Measurements from ENCODE around the gene KIF1A.
"Not testable (repeated sequence)": the region's sequence is repeated elsewhere in the genome, so short reads cannot be mapped to it uniquely, and the experiment has no call there.

KIF1A gene

GRCh38 chr2:240782221-240782885, 37.7 kb downstream of the KIF1A start:
- no peak overlapping the region for H3K27ac Mint-ChIP-seq
- ATAC-seq, result peak; percentile 37
- DNase-seq, result no peak
- H3K9me3 Mint-ChIP-seq, result no peaks in the 10 kb centered on the region
- H3K4me1 Mint-ChIP-seq, result no peaks in the 10 kb centered on the region
- no peaks in the 10 kb centered on the region for H3K27me3 Mint-ChIP-seq
- no peak overlapping the region for H3K4me3 Mint-ChIP-seq

- no peaks in the 10 kb centered on the region for H3K27me3 Mint-ChIP-seq
- peak; percentile 6 for ATAC-seq
- H3K9me3 Mint-ChIP-seq, result no peaks in the 10 kb centered on the region
- no peak overlapping the region for H3K4me3 Mint-ChIP-seq
- no peak for DNase-seq
- H3K4me1 Mint-ChIP-seq, result no peaks in the 10 kb centered on the region
- H3K27ac Mint-ChIP-seq, result no peak overlapping the region
These were observed 38.4 kb downstream of the KIF1A start for GRCh38 chr2:240781471-240782220.

GRCh38 chr2:240780023-240780700, 39.9 kb downstream of the KIF1A start:
- H3K27me3 Mint-ChIP-seq, result no peaks in the 10 kb centered on the region
- H3K27ac Mint-ChIP-seq, result no peak overlapping the region
- ATAC-seq, result no peak
- no peaks in the 10 kb centered on the region for H3K9me3 Mint-ChIP-seq
- no peaks in the 10 kb centered on the region for H3K4me1 Mint-ChIP-seq
- DNase-seq, result no peak
- no peak overlapping the region for H3K4me3 Mint-ChIP-seq

GRCh38 chr2:240779250-240779832, 40.7 kb downstream of the KIF1A start:
- ATAC-seq, H3K27ac Mint-ChIP-seq, H3K4me3 Mint-ChIP-seq, H3K4me1 Mint-ChIP-seq, H3K9me3 Mint-ChIP-seq, DNase-seq, H3K27me3 Mint-ChIP-seq: not testable (repeated sequence)

- no peak for DNase-seq
- H3K4me1 Mint-ChIP-seq, result no peaks in the 10 kb centered on the region
- no peak overlapping the region for H3K4me3 Mint-ChIP-seq
- no peaks in the 10 kb centered on the region for H3K27me3 Mint-ChIP-seq
- no peak overlapping the region for H3K27ac Mint-ChIP-seq
- ATAC-seq, result no peak
- H3K9me3 Mint-ChIP-seq, result no peaks in the 10 kb centered on the region
These were observed 41.6 kb downstream of the KIF1A start for GRCh38 chr2:240778426-240778825.

GRCh38 chr2:240777456-240778212, 42.4 kb downstream of the KIF1A start:
- H3K4me1 Mint-ChIP-seq, result no peaks in the 10 kb centered on the region
- no peak for DNase-seq
- no peaks in the 10 kb centered on the region for H3K9me3 Mint-ChIP-seq
- H3K4me3 Mint-ChIP-seq, result no peak overlapping the region
- no peak overlapping the region for H3K27ac Mint-ChIP-seq
- no peak for ATAC-seq
- no peaks in the 10 kb centered on the region for H3K27me3 Mint-ChIP-seq

- DNase-seq (no peak), ATAC-seq (no peak)
- no peaks in the 10 kb centered on the region for H3K27me3 Mint-ChIP-seq
- H3K27ac Mint-ChIP-seq, result no peak overlapping the region
- no peaks in the 10 kb centered on the region for H3K9me3 Mint-ChIP-seq
- H3K4me3 Mint-ChIP-seq, result no peak overlapping the region
- no peaks in the 10 kb centered on the region for H3K4me1 Mint-ChIP-seq
These were observed 44.1 kb downstream of the KIF1A start for GRCh38 chr2:240775905-240776304.

- no peak for DNase-seq
- Mint-ChIP-seq H3K27ac (peak overlapping the region in 1 of 2 donors; percentile 29), H3K4me3 (no peak overlapping the region), H3K27me3 (no peaks in the 10 kb centered on the region), H3K4me1 (no peaks in the 10 kb centered on the region), H3K9me3 (no peaks in the 10 kb centered on the region)
- no peak for ATAC-seq
These were observed 45.2 kb downstream of the KIF1A start for GRCh38 chr2:240774856-240775255.

GRCh38 chr2:240769096-240769495, 50.9 kb downstream of the KIF1A start:
- H3K4me3 Mint-ChIP-seq, result no peak overlapping the region
- no peak for ATAC-seq

GRCh38 chr2:240768216-240768615, 51.8 kb downstream of the KIF1A start:
- Mint-ChIP-seq H3K27me3 (no peaks in the 10 kb centered on the region), H3K27ac (no peak overlapping the region), H3K9me3 (no peaks in the 10 kb centered on the region), H3K4me3 (no peak overlapping the region), H3K4me1 (no peaks in the 10 kb centered on the region)
- DNase-seq (no peak), ATAC-seq (no peak)

More at GRCh38 chr2:240769096-240769495, 50.9 kb downstream of the KIF1A start:
- H3K4me1 Mint-ChIP-seq, result no peaks in the 10 kb centered on the region
- H3K9me3 Mint-ChIP-seq, result no peaks in the 10 kb centered on the region
- H3K27me3 Mint-ChIP-seq, result no peaks in the 10 kb centered on the region
- DNase-seq, result no peak
- H3K27ac Mint-ChIP-seq, result no peak overlapping the region

- H3K27ac Mint-ChIP-seq, result peak overlapping the region in 1 of 2 donors; percentile 80
These were observed 52.7 kb downstream of the KIF1A start for GRCh38 chr2:240767341-240767740.

GRCh38 chr2:240766072-240766471, 53.9 kb downstream of the KIF1A start:
- no peak overlapping the region for H3K4me3 Mint-ChIP-seq
- H3K4me1 Mint-ChIP-seq, result no peaks in the 10 kb centered on the region
- no peaks in the 10 kb centered on the region for H3K27me3 Mint-ChIP-seq
- no peaks in the 10 kb centered on the region for H3K9me3 Mint-ChIP-seq
- no peak overlapping the region for H3K27ac Mint-ChIP-seq
- ATAC-seq, result no peak
- DNase-seq, result no peak

More at GRCh38 chr2:240767341-240767740, 52.7 kb downstream of the KIF1A start:
- ATAC-seq (no peak), DNase-seq (no peak)
- Mint-ChIP-seq H3K9me3 (no peaks in the 10 kb centered on the region), H3K27me3 (no peaks in the 10 kb centered on the region), H3K4me1 (no peaks in the 10 kb centered on the region), H3K4me3 (no peak overlapping the region)

- no peaks in the 10 kb centered on the region for H3K9me3 Mint-ChIP-seq
- H3K4me3 Mint-ChIP-seq, result no peak overlapping the region
- ATAC-seq, result no peak
- H3K4me1 Mint-ChIP-seq, result peaks cover 4% of the 10 kb centered on the region
- H3K27me3 Mint-ChIP-seq, result no peaks in the 10 kb centered on the region
- H3K27ac Mint-ChIP-seq, result peak overlapping the region in 1 of 2 donors; percentile 91
- DNase-seq, result no peak
These were observed 55.0 kb downstream of the KIF1A start for GRCh38 chr2:240765007-240765406.

GRCh38 chr2:240764605-240765004, 55.4 kb downstream of the KIF1A start:
- no peak for ATAC-seq
- no peak overlapping the region for H3K27ac Mint-ChIP-seq
- peaks cover 9% of the 10 kb centered on the region for H3K4me1 Mint-ChIP-seq
- DNase-seq, result no peak
- H3K4me3 Mint-ChIP-seq, result no peak overlapping the region
- no peaks in the 10 kb centered on the region for H3K9me3 Mint-ChIP-seq
- no peaks in the 10 kb centered on the region for H3K27me3 Mint-ChIP-seq

- DNase-seq (no peak), ATAC-seq (no peak)
- Mint-ChIP-seq H3K27ac (peak overlapping the region in 1 of 2 donors; percentile 48), H3K9me3 (no peaks in the 10 kb centered on the region), H3K4me3 (no peak overlapping the region), H3K4me1 (peaks cover 22% of the 10 kb centered on the region), H3K27me3 (no peaks in the 10 kb centered on the region)
These were observed 57.0 kb downstream of the KIF1A start for GRCh38 chr2:240762971-240763370.
